Astrocyte of the cerebellum (primary cell): Measurements from ENCODE around the gene LIPT2.

Experiments
- DNase-seq: peaks from one replicate; pipeline ENCODE4 v3.0.0-alpha.2; 2011; ENCODE audit warnings: low read depth
- H3K4me3 ChIP-seq: 2 replicates; pipeline ENCODE4 v1.5.1; 2011; ENCODE audit warnings: mild to moderate bottlenecking, low read depth, low read length, moderate library complexity
- in situ Hi-C: cut with HindIII; loops from 2 replicates; pipeline ENCODE4 v1.10.0; 2017; ENCODE audit warnings: low sequenced_read_pairs
- TF ChIP-seq, protein P1 (sequence below): IDR thresholded peaks from 2 replicates; pipeline ENCODE4 v1.5.1; 2012; ENCODE audit warnings: low read length, low read depth, moderate library complexity, mild to moderate bottlenecking; ENCODE audit errors: missing control alignments

The LIPT2 gene

DNA sequence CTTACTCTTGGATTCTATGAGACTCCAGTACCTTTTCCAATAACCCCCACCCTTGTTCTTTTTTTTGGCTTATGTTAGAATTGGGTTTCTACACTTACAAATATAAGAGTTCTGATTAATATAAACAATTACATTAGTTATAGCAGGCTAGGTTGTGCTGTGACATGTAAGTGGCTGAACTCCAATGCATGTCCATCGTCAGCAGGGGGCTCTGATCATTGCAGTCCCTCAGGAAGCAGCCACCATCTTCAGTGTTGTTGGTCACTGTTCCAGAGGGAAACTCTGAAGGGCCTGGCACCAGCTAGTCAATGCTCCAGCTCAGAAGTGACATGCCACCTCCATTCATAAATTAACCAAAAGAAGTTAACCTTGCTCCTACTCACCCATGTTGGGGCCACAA, 5.6 kb downstream of the LIPT2 start:
- DNase-seq: no peak
- in situ Hi-C loops: no loop called here
- TF ChIP-seq, protein P1, sequence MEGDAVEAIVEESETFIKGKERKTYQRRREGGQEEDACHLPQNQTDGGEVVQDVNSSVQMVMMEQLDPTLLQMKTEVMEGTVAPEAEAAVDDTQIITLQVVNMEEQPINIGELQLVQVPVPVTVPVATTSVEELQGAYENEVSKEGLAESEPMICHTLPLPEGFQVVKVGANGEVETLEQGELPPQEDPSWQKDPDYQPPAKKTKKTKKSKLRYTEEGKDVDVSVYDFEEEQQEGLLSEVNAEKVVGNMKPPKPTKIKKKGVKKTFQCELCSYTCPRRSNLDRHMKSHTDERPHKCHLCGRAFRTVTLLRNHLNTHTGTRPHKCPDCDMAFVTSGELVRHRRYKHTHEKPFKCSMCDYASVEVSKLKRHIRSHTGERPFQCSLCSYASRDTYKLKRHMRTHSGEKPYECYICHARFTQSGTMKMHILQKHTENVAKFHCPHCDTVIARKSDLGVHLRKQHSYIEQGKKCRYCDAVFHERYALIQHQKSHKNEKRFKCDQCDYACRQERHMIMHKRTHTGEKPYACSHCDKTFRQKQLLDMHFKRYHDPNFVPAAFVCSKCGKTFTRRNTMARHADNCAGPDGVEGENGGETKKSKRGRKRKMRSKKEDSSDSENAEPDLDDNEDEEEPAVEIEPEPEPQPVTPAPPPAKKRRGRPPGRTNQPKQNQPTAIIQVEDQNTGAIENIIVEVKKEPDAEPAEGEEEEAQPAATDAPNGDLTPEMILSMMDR: no peak
- H3K4me3 ChIP-seq: no peak overlapping the region

DNA sequence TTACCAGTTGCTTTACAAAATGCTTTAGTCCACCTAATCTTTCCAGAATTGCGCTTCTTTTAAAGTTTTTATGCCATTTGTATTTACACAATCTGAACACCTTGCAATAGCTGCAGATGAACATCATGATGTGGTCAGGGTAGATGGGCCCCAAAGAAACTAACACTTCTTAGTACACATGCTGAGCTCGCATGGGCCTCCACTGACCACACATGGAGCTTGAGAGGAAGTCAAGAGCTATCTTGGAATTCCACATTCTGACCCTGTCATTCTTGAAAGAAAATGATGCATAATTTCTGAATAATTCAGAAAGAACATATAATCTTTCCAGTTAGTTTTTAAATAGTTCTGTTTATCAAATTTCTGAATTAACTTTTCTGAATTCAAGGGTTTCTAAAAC, 7.7 kb downstream of the LIPT2 start:
- no peak for DNase-seq
- TF ChIP-seq, protein P1: no peak
- in situ Hi-C loops: no loop called here
- no peak overlapping the region for H3K4me3 ChIP-seq

DNA sequence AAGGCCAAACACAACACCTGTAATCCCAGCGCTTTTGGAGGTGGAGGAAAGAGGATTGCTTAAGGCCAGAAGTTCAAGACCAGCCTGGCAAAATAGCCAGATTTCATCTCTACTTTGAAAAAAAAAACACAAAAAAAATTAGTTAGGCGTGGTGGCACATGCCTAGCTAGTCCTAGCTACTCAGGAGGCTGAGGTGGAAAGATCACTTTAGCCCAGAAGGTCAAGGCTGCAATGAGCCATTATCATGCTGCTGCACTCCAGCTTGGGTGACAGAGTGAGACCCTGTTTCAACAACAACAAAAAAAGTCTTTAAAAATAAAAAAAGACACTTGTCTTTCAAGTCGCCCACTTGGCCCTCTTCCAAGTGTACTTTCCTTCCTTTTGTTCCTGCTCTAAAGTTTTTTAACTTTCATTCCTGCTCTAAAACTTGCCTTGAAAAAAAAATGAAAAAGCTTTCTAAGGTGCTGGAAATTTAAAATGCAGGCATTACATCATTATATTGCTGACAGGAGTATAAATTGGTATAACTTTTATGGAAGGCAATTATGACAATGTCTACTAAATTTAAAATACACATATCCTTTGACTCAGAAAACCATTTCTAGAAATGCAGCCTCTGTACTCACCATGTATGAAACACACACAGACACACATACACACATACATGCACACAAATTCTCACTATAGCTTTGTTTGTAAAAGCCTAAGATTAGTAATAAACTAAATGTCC, 12.7 kb downstream of the LIPT2 start:
- no peak overlapping the region for H3K4me3 ChIP-seq
- TF ChIP-seq, protein P1: no peak
- DNase-seq: no peak
- in situ Hi-C loops: no loop called here

DNA sequence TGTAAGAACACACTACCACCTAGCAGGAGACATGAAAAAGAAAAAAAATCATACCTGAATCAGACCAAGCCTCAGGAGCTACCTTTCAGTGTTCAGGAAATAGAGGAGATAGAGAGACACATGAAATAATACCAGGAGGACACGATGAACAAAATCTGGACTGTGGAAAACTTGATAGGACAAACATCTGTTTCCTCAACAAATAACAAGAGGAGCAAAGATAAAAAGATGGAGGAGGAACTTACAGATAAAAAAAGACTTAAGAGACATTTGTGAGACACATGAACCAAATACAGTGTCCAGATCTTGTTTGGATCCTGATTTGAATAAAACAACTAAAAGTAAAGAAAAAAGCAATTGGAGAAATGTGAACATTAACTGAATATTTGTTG, 13.8 kb downstream of the LIPT2 start:
- no peak overlapping the region for H3K4me3 ChIP-seq
- no peak for DNase-seq
- in situ Hi-C loops: loop anchor here (5.0 to 10.0 kb wide), 2 partner anchors 68 to 95 kb away; no protein-coding TSS in a partner anchor
- TF ChIP-seq, protein P1: no peak

DNA sequence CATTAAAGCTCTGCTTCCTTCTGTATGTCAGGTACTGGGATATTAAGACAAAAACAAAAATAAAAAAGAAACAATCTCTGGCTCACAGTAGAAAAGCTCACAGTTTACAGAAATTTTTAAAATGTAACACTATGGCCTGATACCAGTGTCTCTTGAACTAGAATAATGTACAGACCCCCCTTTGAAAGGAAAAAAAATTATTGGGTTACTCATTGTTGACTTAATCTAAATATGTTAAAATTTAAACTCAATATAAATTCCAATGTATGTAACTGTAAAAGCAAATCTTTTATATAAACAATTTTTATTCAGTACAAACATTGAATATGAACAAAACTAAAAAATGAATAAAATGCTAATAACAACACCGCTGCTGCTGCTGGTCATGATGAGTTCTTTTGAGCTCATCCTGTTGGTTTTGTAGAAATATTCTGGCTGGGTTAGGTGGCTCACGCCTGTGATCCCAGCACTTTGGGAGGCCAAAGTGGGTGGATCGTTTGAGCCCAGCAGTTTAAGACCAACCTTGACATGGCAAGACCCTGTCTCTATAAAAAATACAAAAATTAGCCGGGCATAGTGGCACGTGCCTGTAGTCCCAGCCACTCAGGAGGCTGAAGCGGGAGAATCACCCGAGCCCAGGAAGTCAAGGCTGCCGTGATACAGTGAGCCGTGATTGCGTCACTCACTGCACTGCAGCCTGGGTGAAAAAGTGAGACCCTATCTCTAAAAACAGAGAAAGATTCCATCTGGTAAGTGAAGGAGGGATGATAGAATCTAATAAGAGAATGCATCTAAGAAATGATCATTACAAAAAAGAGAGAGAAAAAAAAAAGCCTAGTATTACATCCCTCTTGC, 14.4 kb downstream of the LIPT2 start:
- DNase-seq: no peak
- no peak overlapping the region for H3K4me3 ChIP-seq
- TF ChIP-seq, protein P1: no peak
- in situ Hi-C loops: loop anchor here (5.0 to 10.0 kb wide), 2 partner anchors 68 to 96 kb away; no protein-coding TSS in a partner anchor

DNA sequence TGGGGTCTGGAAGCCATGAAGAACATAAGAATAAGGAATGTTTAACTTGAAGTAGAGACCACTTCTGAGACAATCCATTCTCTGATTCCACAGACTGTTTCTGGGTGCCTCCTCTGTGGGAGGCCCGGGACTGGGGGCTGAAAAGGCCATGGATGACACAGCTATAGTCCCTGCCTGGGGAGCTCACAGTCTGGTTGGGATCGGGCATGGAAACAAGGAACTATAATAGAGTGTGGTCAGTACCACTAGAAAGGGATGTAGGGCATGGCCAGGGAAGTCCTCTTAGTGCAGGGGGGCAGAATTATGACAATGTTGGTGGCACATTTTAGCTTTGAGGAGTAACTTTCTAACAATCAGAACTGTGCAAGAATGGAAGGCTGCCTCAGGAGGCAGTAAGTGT, 17.0 kb downstream of the LIPT2 start:
- in situ Hi-C loops: loop anchor here (5.0 to 10.0 kb wide), 2 partner anchors 71 to 98 kb away; no protein-coding TSS in a partner anchor
- DNase-seq: no peak
- TF ChIP-seq, protein P1: no peak
- no peak overlapping the region for H3K4me3 ChIP-seq
